Keratinocyte (primary cell): ENCODE data around the gene SUGCT.

Experiments
- CTCF ChIP-seq, 3 experiments: IDR thresholded peaks in 1 of 3; conservative IDR thresholded peaks in 1 of 3; optimal IDR thresholded peaks in 1 of 3; 2 replicates in 2 of 3; 3 replicates in 1 of 3; pipeline versions ENCODE3 to v1.5.1; 2011; ENCODE audit warnings: low read length in 3 of 3, mild to moderate bottlenecking in 3 of 3, moderate library complexity in 2 of 3, control low read depth in 1 of 3, inconsistent platforms in 1 of 3; ENCODE audit not compliant: insufficient read depth in 2 of 3; ENCODE audit errors: extremely low read depth in 1 of 3
- EZH2 ChIP-seq: IDR thresholded peaks from one replicate; pipeline ENCODE4 v1.6.1; 2012; ENCODE audit warnings: inconsistent platforms, mild to moderate bottlenecking, low read length, moderate library complexity

GRCh38 chr7:40733578-40733977 lies 598.8 kb downstream of the SUGCT start:
- TF ChIP-seq CTCF (optimal IDR thresholded peaks at IDR 0.05 in 1 of 3, IDR thresholded peaks at IDR 0.05 in 1 of 3, conservative IDR thresholded peaks at IDR 0.05 in 1 of 3; ENCODE audit: extremely low read depth in 1 of 3, insufficient read depth in 2 of 3, low read length in 3 of 3) (no peak), EZH2 (no peak)
